GM21619 (cell line): Measurements from ENCODE around the gene SARNP.
"Not testable (repeated sequence)": the region's sequence is repeated elsewhere in the genome, so short reads cannot be mapped to it uniquely, and the experiment has no call there.

ENCODE experiments used
- ATAC-seq: cut with Tn5 transposase; IDR thresholded peaks from one replicate; pipeline ENCODE4 v1.9.1; 2021; ENCODE audit not compliant: unreplicated experiment

SARNP gene

DNA sequence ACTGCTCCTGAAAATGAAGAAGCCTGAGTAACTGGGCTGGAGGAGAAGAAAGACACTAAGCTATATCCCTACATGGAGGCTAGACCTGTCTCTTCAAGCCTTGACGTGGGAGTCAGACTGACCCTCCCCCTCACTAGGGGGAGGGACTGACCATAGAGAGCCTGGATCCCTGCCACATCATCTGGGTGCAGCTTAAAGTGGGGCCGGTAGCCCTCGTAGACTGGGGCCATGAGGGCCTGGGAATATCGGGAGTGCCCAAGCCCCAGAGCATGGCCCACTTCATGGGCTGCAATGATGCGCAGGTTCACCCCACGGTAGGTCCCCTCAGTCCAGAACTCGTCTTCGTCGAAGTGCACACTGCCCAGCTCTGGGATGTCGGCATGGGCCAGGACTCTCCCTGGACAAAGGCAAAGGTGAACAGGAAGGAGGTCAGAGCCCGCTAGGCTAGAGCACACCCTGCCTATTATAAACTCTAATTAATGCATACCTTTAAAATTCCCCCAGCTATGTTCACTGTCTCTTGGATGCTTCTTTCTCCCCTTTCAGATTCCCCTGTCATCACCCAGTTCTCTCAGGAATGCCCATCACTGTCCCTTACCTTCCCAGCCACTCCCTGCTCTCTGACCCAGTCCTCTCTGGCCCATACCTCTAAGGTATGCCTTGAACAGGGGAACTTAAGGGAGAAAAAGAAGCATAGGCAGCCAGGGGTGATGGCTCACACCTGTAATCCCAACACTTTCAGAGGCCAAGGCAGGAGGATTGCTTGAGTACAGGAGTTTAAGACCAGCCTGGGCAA lies 22.0 kb upstream of the SARNP start:
- no peak for ATAC-seq

GRCh38 chr12:55838361-55838760 lies 20.8 kb upstream of the SARNP start:
- no peak for ATAC-seq

DNA sequence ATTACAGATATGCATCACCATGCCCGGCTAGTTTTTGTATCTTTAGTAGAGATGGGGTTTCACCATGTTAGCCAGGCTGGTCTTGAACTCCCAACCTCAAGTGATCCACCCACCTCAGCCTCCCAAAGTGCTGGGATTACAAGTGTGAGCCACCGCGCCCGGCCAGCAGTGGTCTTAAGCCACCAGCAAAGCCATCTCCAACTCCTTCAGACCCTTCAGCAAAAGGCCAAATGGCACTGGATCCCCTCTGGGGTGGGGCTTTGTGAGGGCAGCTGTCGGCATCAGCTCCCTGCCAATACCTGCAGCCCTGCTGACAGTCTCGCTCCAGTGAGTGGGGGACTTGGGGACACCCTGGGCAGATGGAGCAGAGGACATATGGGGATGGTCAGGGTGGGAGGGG lies 16.9 kb upstream of the SARNP start:
- ATAC-seq: not testable (repeated sequence)

DNA sequence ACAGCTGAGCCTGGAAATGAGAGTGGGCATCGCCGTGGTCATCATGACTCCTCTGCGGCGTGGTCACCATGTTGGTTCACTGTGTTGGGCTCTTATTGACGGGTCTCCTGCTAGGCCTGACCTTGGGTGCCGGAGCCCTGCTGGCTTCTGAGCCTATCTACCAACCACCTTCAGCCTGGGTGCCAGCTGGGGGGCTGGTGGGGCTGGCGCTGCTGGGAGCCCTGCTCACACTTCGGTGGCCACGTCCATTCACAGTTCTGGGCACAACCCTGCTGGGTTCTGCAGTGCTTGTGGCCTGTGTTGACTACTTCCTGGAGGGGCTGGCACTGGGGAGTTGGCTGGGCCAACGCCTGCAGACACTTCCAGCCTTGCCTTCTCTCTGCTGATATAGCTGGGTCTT lies 15.5 kb upstream of the SARNP start:
- ATAC-seq: no peak

- ATAC-seq: no peak
Observed at GRCh38 chr12:55831447-55831815, 13.9 kb upstream of the SARNP start.

- ATAC-seq: no peak
Observed at GRCh38 chr12:55830601-55831446, 13.3 kb upstream of the SARNP start.

- peak; percentile 14 for ATAC-seq
Observed at GRCh38 chr12:55829967-55830600, 12.6 kb upstream of the SARNP start.

GRCh38 chr12:55828357-55828756 lies 10.8 kb upstream of the SARNP start:
- no peak for ATAC-seq

DNA sequence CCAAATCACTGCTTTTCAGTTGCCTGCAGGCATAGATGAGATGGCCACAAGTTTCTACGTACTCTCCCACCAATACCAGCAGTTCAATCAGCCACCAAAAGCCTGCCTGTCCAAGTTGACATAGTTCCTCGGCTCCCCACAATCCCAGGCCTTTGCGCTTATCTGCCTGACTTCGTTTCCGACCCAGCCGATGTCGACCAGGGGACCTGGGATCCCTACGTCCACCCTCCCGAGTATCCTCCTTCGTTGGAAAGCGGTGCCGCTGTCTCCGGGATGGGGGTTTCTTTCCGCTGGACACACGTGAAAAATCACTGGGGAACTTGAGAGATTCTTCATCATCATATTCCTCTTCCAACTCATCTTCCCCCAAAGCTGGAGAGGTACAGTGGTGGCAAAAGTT lies 10.3 kb upstream of the SARNP start:
- no peak for ATAC-seq

DNA sequence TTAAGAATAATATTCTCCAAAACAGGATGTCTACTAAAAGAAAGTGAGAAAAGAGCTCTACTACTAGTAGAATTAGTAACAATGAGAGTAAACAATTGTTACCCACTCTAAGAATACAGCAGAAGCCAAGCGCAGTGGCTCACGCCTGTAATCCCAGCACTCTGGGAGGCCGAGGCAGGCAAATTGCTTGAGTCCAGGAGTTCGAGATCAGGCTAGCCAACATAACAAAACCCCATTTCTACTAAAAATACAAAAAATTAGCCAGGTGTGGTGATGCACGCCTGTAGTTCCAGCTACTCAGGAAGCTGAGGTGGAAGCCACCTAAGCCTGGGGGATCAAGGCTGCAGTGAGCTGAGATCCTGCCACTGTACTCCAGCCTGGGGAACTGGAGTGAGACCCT lies 7.2 kb upstream of the SARNP start:
- ATAC-seq: no peak

GRCh38 chr12:55823419-55823818 lies 5.9 kb upstream of the SARNP start:
- no peak for ATAC-seq

GRCh38 chr12:55822228-55822627 lies 4.7 kb upstream of the SARNP start:
- no peak for ATAC-seq

- ATAC-seq: no peak
Observed at GRCh38 chr12:55820679-55821078, 3.2 kb upstream of the SARNP start.

DNA sequence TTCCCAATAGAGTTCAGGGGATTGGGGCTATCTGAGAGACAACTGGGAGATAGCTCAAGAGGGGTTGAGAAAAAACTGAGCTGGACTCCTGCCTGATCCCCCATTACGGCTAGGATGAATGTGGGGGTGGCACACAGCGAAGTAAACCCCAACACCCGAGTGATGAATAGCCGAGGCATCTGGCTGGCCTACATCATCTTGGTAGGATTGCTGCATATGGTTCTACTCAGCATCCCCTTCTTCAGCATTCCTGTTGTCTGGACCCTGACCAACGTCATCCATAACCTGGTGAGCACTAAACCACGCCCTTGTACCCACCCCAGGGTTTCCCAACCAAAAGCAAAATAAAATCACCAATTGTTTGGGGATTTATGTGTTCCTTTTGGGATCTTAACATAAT lies 1.4 kb upstream of the SARNP start:
- no peak for ATAC-seq

DNA sequence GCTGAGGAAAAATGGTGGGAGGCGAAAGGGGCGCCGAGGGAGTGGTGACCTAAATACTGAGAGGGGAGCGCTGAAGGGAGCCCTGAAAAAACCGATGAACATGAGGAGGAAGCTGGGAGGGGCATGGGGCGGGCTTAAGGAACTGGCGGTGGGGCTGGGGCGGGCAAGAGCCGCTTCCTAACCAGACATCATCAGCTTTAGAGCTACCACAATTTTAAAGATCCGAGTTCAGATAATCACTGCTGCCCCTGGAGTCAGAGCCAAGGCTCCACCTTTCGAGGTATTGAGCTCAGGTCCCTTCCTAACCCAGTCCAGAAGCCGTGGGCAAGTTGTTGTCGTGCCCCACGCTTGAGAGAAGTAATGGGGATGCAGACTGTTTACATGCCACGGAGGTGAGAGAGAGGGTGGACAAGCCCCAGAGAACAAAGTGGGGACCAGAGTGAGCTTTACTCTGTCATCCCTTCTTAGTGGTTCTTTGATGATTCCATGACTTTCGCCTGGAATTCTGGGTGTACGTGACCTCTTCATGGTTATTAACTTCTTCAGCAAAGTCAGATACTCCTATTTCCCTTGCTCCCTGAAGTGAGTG lies 710 bp upstream of the SARNP start:
- peak; percentile 28 for ATAC-seq

DNA sequence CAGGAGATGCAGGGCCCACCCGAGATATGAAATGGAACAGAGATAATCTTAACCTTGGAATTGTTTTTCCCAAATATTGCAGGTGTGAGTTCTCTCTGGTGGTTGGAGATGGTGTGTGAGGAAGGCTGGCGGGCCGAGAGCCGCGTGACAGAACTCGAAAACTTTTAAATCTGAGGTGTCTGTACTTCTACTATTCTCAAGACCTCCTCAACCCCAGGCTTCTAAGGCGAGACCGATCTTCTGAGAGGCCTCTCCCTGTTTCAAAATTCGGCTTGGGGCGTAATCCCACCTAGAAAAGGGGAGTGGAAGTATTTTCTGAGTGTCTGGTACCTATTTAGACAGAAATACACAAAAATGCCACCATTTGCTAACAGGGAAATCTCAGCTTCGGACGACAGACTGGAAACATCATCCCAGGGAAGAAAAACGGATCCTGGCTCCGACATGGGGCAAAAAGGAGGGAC lies 611 bp downstream of the SARNP start:
- no peak for ATAC-seq

- ATAC-seq: no peak
Observed at GRCh38 chr12:55815473-55815872, 2.1 kb downstream of the SARNP start.

DNA sequence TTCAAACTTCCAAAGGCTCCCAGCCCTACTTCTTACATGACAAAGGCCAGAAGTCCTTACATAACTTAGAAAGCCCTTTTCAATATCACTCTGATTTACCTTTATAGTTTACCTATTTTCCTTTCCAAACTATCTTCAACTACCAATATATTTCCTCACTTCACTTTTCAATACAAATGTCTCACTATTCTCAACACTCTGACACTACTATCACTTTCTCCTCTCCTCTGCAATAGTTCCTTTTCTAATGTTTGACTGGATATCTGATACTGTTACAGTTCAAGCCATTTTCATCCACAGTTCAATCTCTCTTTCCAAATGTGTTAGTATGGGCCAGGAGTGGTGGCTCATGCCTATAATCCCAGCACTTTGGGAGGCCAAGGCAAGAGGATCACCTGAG lies 3.3 kb downstream of the SARNP start:
- no peak for ATAC-seq

DNA sequence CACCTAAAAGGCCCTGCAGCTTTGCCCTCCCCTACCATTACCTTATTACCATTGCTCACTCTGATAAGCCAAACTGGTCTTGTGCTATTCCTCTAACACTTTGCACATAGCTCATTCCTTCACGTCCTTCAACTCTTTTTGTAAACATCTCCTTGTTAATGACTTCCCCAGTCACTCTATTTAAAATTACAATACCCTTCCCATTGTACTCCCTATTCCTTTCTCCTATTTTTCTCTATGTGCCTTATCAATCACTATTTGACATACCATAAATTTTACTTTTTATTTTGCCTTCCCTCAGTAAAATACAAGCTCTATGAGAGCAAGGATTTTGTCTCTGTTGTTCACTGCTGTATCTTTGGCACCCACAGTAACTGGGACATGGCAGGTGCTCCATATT lies 5.4 kb downstream of the SARNP start:
- no peak for ATAC-seq

DNA sequence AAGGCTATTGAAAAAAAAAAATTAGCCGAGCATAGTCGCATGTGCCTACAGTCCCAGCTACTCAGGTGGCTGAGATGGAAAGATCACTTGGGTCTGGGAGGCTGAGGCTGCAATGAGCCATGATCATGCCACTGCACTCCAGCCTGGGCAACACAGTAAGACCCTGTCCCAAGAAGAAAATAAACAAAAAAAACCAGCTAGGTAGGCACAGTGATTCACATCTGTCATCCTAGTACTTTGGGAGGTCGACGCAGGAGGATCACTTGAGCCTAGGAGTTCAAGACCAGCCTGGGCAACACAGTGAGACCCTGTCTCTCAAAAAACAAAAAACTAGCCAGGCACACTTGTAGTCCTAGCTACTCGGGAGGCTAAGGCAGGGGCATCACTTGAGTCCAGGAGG lies 8.2 kb downstream of the SARNP start:
- no peak for ATAC-seq

DNA sequence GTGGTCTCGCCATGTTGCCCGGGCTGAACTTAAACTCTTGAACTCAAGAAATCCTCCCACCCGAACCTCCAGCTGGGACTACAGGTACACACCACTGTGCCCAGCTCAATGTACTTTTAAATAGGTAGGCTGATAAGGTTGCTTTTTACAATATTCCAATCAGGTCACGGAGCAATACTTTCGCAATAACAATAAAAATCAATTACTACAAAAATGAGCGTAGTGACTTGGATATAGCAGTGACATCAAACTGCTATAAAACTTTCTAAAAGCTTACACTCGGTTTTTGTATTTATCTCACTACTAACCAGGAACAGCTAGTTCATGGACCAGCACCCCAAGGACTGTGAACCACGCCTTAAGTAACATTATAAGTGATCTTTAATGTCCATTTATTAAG lies 10.5 kb downstream of the SARNP start:
- ATAC-seq: no peak
